Activated naive CD8-positive, alpha-beta T cell treated with anti-CD3 and anti-CD28 coated beads for 36 hours (primary cell): Measurements from ENCODE around the gene KIF19. TPM values are rescaled to one million over a fixed set of nuclear protein-coding genes. Genes with fewer than 3 reads are reported as not detected.

Experiments used
- DNase-seq: peaks from one replicate; pipeline ENCODE4 v3.0.0; 2021
- H3K27ac Mint-ChIP-seq: one replicate; pipeline ENCODE4 v1.8.0; 2022; ENCODE audit warnings: mild to moderate bottlenecking, moderate library complexity, mixed read lengths
- H3K27me3 Mint-ChIP-seq: one replicate; pipeline ENCODE4 v1.8.0; 2022; ENCODE audit warnings: mild to moderate bottlenecking, mixed read lengths
- H3K36me3 Mint-ChIP-seq: one replicate; pipeline ENCODE4 v1.8.0; 2021; ENCODE audit warnings: mild to moderate bottlenecking, mixed read lengths
- H3K4me1 Mint-ChIP-seq: one replicate; pipeline ENCODE4 v1.8.0; 2021; ENCODE audit warnings: mixed read lengths
- H3K4me3 Mint-ChIP-seq: one replicate; pipeline ENCODE4 v1.8.0; 2022; ENCODE audit warnings: mild to moderate bottlenecking, moderate library complexity, mixed read lengths
- H3K9me3 Mint-ChIP-seq: one replicate; pipeline ENCODE4 v1.8.0; 2022; ENCODE audit warnings: mixed read lengths
- total RNA-seq, 2 experiments: library from RNA; stranded (reverse); gene quantifications; one replicate each; pipeline ENCODE4 v1.2.3, GENCODE V29; 2021

KIF19 gene
- total RNA-seq, 2 experiments from 2014 or later: 0.08 TPM; not detected in 1

GRCh38 chr17:74296548-74296936 lies 29.5 kb upstream of the KIF19 start:
- Mint-ChIP-seq H3K4me3 (no peak overlapping the region), H3K27ac (no peak overlapping the region)

GRCh38 chr17:74297941-74298340 lies 28.1 kb upstream of the KIF19 start:
- H3K9me3 Mint-ChIP-seq: peaks cover 2% of the 10 kb centered on the region
- no peak overlapping the region for H3K4me3 Mint-ChIP-seq
- H3K4me1 Mint-ChIP-seq: peaks cover 3% of the 10 kb centered on the region
- no peak for DNase-seq
- H3K36me3 Mint-ChIP-seq: no peaks in the 10 kb centered on the region
- H3K27me3 Mint-ChIP-seq: peaks cover 10% of the 10 kb centered on the region
- no peak overlapping the region for H3K27ac Mint-ChIP-seq

More at GRCh38 chr17:74296548-74296936, 29.5 kb upstream of the KIF19 start:
- peaks cover 10% of the 10 kb centered on the region for H3K27me3 Mint-ChIP-seq
- H3K4me1 Mint-ChIP-seq: peaks cover 3% of the 10 kb centered on the region
- DNase-seq: no peak
- H3K36me3 Mint-ChIP-seq: no peaks in the 10 kb centered on the region
- H3K9me3 Mint-ChIP-seq: peaks cover 2% of the 10 kb centered on the region

- no peaks in the 10 kb centered on the region for H3K36me3 Mint-ChIP-seq
Measured at GRCh38 chr17:74298778-74299177, 27.2 kb upstream of the KIF19 start.

GRCh38 chr17:74299226-74300009 lies 26.6 kb upstream of the KIF19 start:
- Mint-ChIP-seq H3K9me3 (peaks cover 2% of the 10 kb centered on the region), H3K36me3 (no peaks in the 10 kb centered on the region), H3K27me3 (peaks cover 10% of the 10 kb centered on the region), H3K27ac (no peak overlapping the region), H3K4me3 (no peak overlapping the region), H3K4me1 (peaks cover 3% of the 10 kb centered on the region)
- no peak for DNase-seq

More at GRCh38 chr17:74298778-74299177, 27.2 kb upstream of the KIF19 start:
- peaks cover 3% of the 10 kb centered on the region for H3K4me1 Mint-ChIP-seq
- peaks cover 10% of the 10 kb centered on the region for H3K27me3 Mint-ChIP-seq
- DNase-seq: no peak
- no peak overlapping the region for H3K27ac Mint-ChIP-seq
- peaks cover 2% of the 10 kb centered on the region for H3K9me3 Mint-ChIP-seq
- no peak overlapping the region for H3K4me3 Mint-ChIP-seq

GRCh38 chr17:74303305-74303704 lies 22.7 kb upstream of the KIF19 start:
- Mint-ChIP-seq H3K27me3 (peaks cover 12% of the 10 kb centered on the region), H3K4me1 (peaks cover 6% of the 10 kb centered on the region), H3K36me3 (no peaks in the 10 kb centered on the region), H3K9me3 (no peaks in the 10 kb centered on the region), H3K27ac (no peak overlapping the region), H3K4me3 (no peak overlapping the region)
- no peak for DNase-seq

- Mint-ChIP-seq H3K27me3 (peaks cover 20% of the 10 kb centered on the region), H3K9me3 (no peaks in the 10 kb centered on the region), H3K4me1 (peaks cover 6% of the 10 kb centered on the region), H3K4me3 (no peak overlapping the region), H3K36me3 (no peaks in the 10 kb centered on the region), H3K27ac (no peak overlapping the region)
- no peak for DNase-seq
Measured at GRCh38 chr17:74304184-74304583, 21.8 kb upstream of the KIF19 start.

GRCh38 chr17:74305865-74306654 lies 20.0 kb upstream of the KIF19 start:
- H3K4me3 Mint-ChIP-seq: no peak overlapping the region
- peaks cover 19% of the 10 kb centered on the region for H3K27me3 Mint-ChIP-seq
- H3K9me3 Mint-ChIP-seq: no peaks in the 10 kb centered on the region
- no peak overlapping the region for H3K27ac Mint-ChIP-seq
- no peak for DNase-seq
- no peaks in the 10 kb centered on the region for H3K36me3 Mint-ChIP-seq
- H3K4me1 Mint-ChIP-seq: peaks cover 6% of the 10 kb centered on the region

GRCh38 chr17:74307984-74308773 lies 17.8 kb upstream of the KIF19 start:
- H3K36me3 Mint-ChIP-seq: no peaks in the 10 kb centered on the region
- H3K9me3 Mint-ChIP-seq: peaks cover 7% of the 10 kb centered on the region
- no peak overlapping the region for H3K27ac Mint-ChIP-seq
- H3K27me3 Mint-ChIP-seq: peaks cover 19% of the 10 kb centered on the region
- no peak overlapping the region for H3K4me3 Mint-ChIP-seq
- H3K4me1 Mint-ChIP-seq: peaks cover 6% of the 10 kb centered on the region
- DNase-seq: no peak

GRCh38 chr17:74309902-74310301 lies 16.1 kb upstream of the KIF19 start:
- Mint-ChIP-seq H3K36me3 (no peaks in the 10 kb centered on the region), H3K9me3 (peaks cover 7% of the 10 kb centered on the region), H3K27me3 (peaks cover 19% of the 10 kb centered on the region), H3K4me1 (peaks cover 6% of the 10 kb centered on the region), H3K4me3 (no peak overlapping the region), H3K27ac (no peak overlapping the region)
- DNase-seq: no peak

GRCh38 chr17:74314877-74315276 lies 11.1 kb upstream of the KIF19 start:
- peaks cover under 1% of the 10 kb centered on the region for H3K27me3 Mint-ChIP-seq
- H3K9me3 Mint-ChIP-seq: peaks cover 7% of the 10 kb centered on the region
- H3K36me3 Mint-ChIP-seq: no peaks in the 10 kb centered on the region
- H3K27ac Mint-ChIP-seq: no peak overlapping the region
- H3K4me1 Mint-ChIP-seq: no peaks in the 10 kb centered on the region
- H3K4me3 Mint-ChIP-seq: no peak overlapping the region
- DNase-seq: no peak

GRCh38 chr17:74316220-74316619 lies 9.8 kb upstream of the KIF19 start:
- no peak for DNase-seq
- Mint-ChIP-seq H3K27me3 (peaks cover 7% of the 10 kb centered on the region), H3K4me1 (no peaks in the 10 kb centered on the region), H3K9me3 (peaks cover 7% of the 10 kb centered on the region), H3K4me3 (no peak overlapping the region), H3K36me3 (no peaks in the 10 kb centered on the region), H3K27ac (no peak overlapping the region)

- Mint-ChIP-seq H3K4me3 (no peak overlapping the region), H3K4me1 (no peaks in the 10 kb centered on the region), H3K9me3 (peaks cover 5% of the 10 kb centered on the region), H3K27ac (no peak overlapping the region), H3K36me3 (no peaks in the 10 kb centered on the region), H3K27me3 (peaks cover 9% of the 10 kb centered on the region)
- no peak for DNase-seq
Measured at GRCh38 chr17:74317071-74317470, 9.0 kb upstream of the KIF19 start.

GRCh38 chr17:74318391-74318790 lies 7.6 kb upstream of the KIF19 start:
- H3K36me3 Mint-ChIP-seq: no peaks in the 10 kb centered on the region
- no peaks in the 10 kb centered on the region for H3K4me1 Mint-ChIP-seq
- no peaks in the 10 kb centered on the region for H3K9me3 Mint-ChIP-seq
- peaks cover 12% of the 10 kb centered on the region for H3K27me3 Mint-ChIP-seq
- H3K4me3 Mint-ChIP-seq: no peak overlapping the region
- no peak for DNase-seq
- no peak overlapping the region for H3K27ac Mint-ChIP-seq

- no peaks in the 10 kb centered on the region for H3K4me1 Mint-ChIP-seq
- H3K36me3 Mint-ChIP-seq: no peaks in the 10 kb centered on the region
- no peak overlapping the region for H3K27ac Mint-ChIP-seq
- H3K27me3 Mint-ChIP-seq: peaks cover 53% of the 10 kb centered on the region
- no peaks in the 10 kb centered on the region for H3K9me3 Mint-ChIP-seq
- no peak for DNase-seq
- no peak overlapping the region for H3K4me3 Mint-ChIP-seq
Measured at GRCh38 chr17:74324521-74324920, 1.5 kb upstream of the KIF19 start.

GRCh38 chr17:74325376-74325742 lies 667 bp upstream of the KIF19 start:
- H3K4me1 Mint-ChIP-seq: no peaks in the 10 kb centered on the region
- peaks cover 50% of the 10 kb centered on the region for H3K27me3 Mint-ChIP-seq
- H3K36me3 Mint-ChIP-seq: no peaks in the 10 kb centered on the region
- H3K9me3 Mint-ChIP-seq: no peaks in the 10 kb centered on the region
- H3K4me3 Mint-ChIP-seq: peak overlapping the region; percentile 27
- no peak overlapping the region for H3K27ac Mint-ChIP-seq
- DNase-seq: no peak
